ENCODE results near the gene CERKL. TPM values are rescaled to one million over a fixed set of nuclear protein-coding genes. Genes with fewer than 3 reads are reported as not detected.

Gene CERKL
- total RNA-seq, 4 donors from 2014 or later, result not detected

- TF ChIP-seq CTCF (IDR thresholded peaks at IDR 0.05; ENCODE audit: low read depth), result no peak
Measured at GRCh38 chr2:181674461-181674860, 17.6 kb upstream of the CERKL start.

GRCh38 chr2:181673173-181673572, 16.3 kb upstream of the CERKL start:
- TF ChIP-seq CTCF (IDR thresholded peaks at IDR 0.05; ENCODE audit: low read depth), result no peak

GRCh38 chr2:181672255-181673008, 15.5 kb upstream of the CERKL start:
- TF ChIP-seq CTCF (IDR thresholded peaks at IDR 0.05; ENCODE audit: low read depth), result no peak

- no peak for TF ChIP-seq CTCF (IDR thresholded peaks at IDR 0.05; ENCODE audit: low read depth)
Measured at GRCh38 chr2:181670632-181671031, 13.7 kb upstream of the CERKL start.

- no peak for TF ChIP-seq CTCF (IDR thresholded peaks at IDR 0.05; ENCODE audit: low read depth)
Measured at GRCh38 chr2:181667234-181667633, 10.3 kb upstream of the CERKL start.

GRCh38 chr2:181662287-181662686, 5.4 kb upstream of the CERKL start:
- no peak for TF ChIP-seq CTCF (IDR thresholded peaks at IDR 0.05; ENCODE audit: low read depth)

- no peak for TF ChIP-seq CTCF (IDR thresholded peaks at IDR 0.05; ENCODE audit: low read depth)
Measured at GRCh38 chr2:181660181-181660580, 3.3 kb upstream of the CERKL start.
